Liver (tissue), 9 donors: ENCODE data around the gene PDZD8. TPM values are rescaled to one million over a fixed set of nuclear protein-coding genes. Genes with fewer than 3 reads are reported as not detected.

Source experiments
- DNase-seq: peaks from one replicate; pipeline ENCODE4 v3.0.0-alpha.2; 2017; ENCODE audit warnings: low spot score
- H3K27ac ChIP-seq, 2 donors: one replicate each; pipeline ENCODE4 v1.7.0; 2013; ENCODE audit warnings: inconsistent platforms in 2 of 2, low read length in 2 of 2, control low read depth in 1 of 2, low read depth in 1 of 2, mild to moderate bottlenecking in 1 of 2
- H3K27me3 ChIP-seq, 4 donors: one replicate each; pipeline versions ENCODE4 v1.6.1 to v1.7.0; 2013; ENCODE audit warnings: low read length in 3 of 4, inconsistent platforms in 1 of 4, mild to moderate bottlenecking in 1 of 4, moderate library complexity in 1 of 4; ENCODE audit not compliant: control insufficient read depth in 4 of 4, insufficient read depth in 4 of 4
- H3K36me3 ChIP-seq, 4 donors: one replicate each; pipeline versions ENCODE4 v1.6.1 to v1.7.0; 2013; ENCODE audit warnings: low read length in 3 of 4, mild to moderate bottlenecking in 3 of 4, low read depth in 1 of 4, moderate library complexity in 1 of 4; ENCODE audit not compliant: control insufficient read depth in 4 of 4, insufficient read depth in 3 of 4
- H3K4me1 ChIP-seq, 4 donors: one replicate each; pipeline versions ENCODE4 v1.6.1 to v1.7.0; 2013; ENCODE audit warnings: low read length in 3 of 4, mild to moderate bottlenecking in 3 of 4, moderate library complexity in 1 of 4; ENCODE audit not compliant: control insufficient read depth in 4 of 4, insufficient read depth in 4 of 4
- H3K4me3 ChIP-seq, 3 donors: one replicate each; pipeline versions ENCODE4 v1.6.1 to v1.7.0; 2013; ENCODE audit warnings: low read length in 3 of 3, control low read depth in 1 of 3, low read depth in 1 of 3, mild to moderate bottlenecking in 1 of 3
- H3K9ac ChIP-seq, 2 donors: one replicate each; pipeline ENCODE4 v1.7.0; 2013; ENCODE audit warnings: low read length in 2 of 2, mild to moderate bottlenecking in 2 of 2, moderate library complexity in 2 of 2, control low read depth in 1 of 2, low read depth in 1 of 2
- H3K9me3 ChIP-seq, 4 donors: one replicate each; pipeline versions ENCODE4 v1.6.1 to v1.7.0; 2013; ENCODE audit warnings: low read length in 3 of 4; ENCODE audit not compliant: control insufficient read depth in 4 of 4
- EGR1 ChIP-seq, 2 donors: IDR thresholded peaks; 2 replicates each; pipeline ENCODE4 v1.6.1; 2016 to 2018; ENCODE audit warnings: antibody characterized with exemption in 2 of 2, low read depth in 2 of 2
- FOXA1 ChIP-seq: IDR thresholded peaks from 2 replicates; pipeline ENCODE4 v1.6.1; 2016; ENCODE audit warnings: antibody characterized with exemption
- FOXA2 ChIP-seq: IDR thresholded peaks from 2 replicates; pipeline ENCODE4 v1.6.1; 2016; ENCODE audit warnings: antibody characterized with exemption
- GABPA ChIP-seq, 2 donors: IDR thresholded peaks in 1 of 2; conservative IDR thresholded peaks in 1 of 2; 2 replicates each; pipeline ENCODE4 v1.6.1; 2016; ENCODE audit warnings: antibody characterized with exemption in 2 of 2, mild to moderate bottlenecking in 1 of 2, moderate library complexity in 1 of 2
- HNF4A ChIP-seq, 2 donors: conservative IDR thresholded peaks; 2 replicates each; pipeline ENCODE4 v1.6.1; 2016; ENCODE audit warnings: antibody characterized with exemption in 2 of 2, mild to moderate bottlenecking in 2 of 2
- HNF4G ChIP-seq: IDR thresholded peaks from 2 replicates; pipeline ENCODE4 v1.6.1; 2016; ENCODE audit warnings: antibody characterized with exemption
- JUND ChIP-seq, 2 donors: IDR thresholded peaks; 2 replicates each; pipeline ENCODE4 v1.6.1; 2016; ENCODE audit warnings: antibody characterized with exemption in 2 of 2
- MAX ChIP-seq: IDR thresholded peaks from 2 replicates; pipeline ENCODE4 v1.6.1; 2016; ENCODE audit warnings: antibody characterized with exemption
- NR2F2 ChIP-seq: IDR thresholded peaks from 2 replicates; pipeline ENCODE4 v1.6.1; 2016; ENCODE audit warnings: antibody characterized with exemption
- RAD21 ChIP-seq, 2 donors: IDR thresholded peaks; 2 replicates each; pipeline ENCODE4 v1.6.1; 2016; ENCODE audit warnings: antibody characterized with exemption in 2 of 2, mild to moderate bottlenecking in 2 of 2
- REST ChIP-seq: IDR thresholded peaks from 2 replicates; pipeline ENCODE4 v1.6.1; 2016; ENCODE audit warnings: antibody characterized with exemption, mild to moderate bottlenecking
- RXRA ChIP-seq, 2 donors: IDR thresholded peaks; 2 replicates each; pipeline ENCODE4 v1.6.1; 2017 to 2018; ENCODE audit warnings: antibody characterized with exemption in 2 of 2, mild to moderate bottlenecking in 1 of 2
- SP1 ChIP-seq: IDR thresholded peaks from 2 replicates; pipeline ENCODE4 v1.6.1; 2018; ENCODE audit warnings: antibody characterized with exemption, mild to moderate bottlenecking
- TAF1 ChIP-seq: conservative IDR thresholded peaks from 2 replicates; pipeline ENCODE4 v1.6.1; 2016; ENCODE audit warnings: antibody characterized with exemption, mild to moderate bottlenecking
- ZBTB33 ChIP-seq: IDR thresholded peaks from 2 replicates; pipeline ENCODE4 v1.6.1; 2016; ENCODE audit warnings: antibody characterized with exemption
- WGBS: extraction: QIAGEN DNeasy Blood & Tissue Kit; methylation state at CpG from one replicate; pipeline ENCODE4 v1.1.7; 2013; 5-methylcytosine and 5-hydroxymethylcytosine counted together
- polyA plus RNA-seq, 2 donors: library from polyadenylated mRNA; stranded (reverse) in 1 of 2; unstranded in 1 of 2; fragments of 200-250 nt in 1 of 2; fragments of >200 nt in 1 of 2; fragmentation: Nextera tagmentation in 1 of 2; extraction: Ambion mirVana in 1 of 2; gene quantifications; one replicate each; pipeline versions ENCODE4 v1.2.1 to v1.2.3, GENCODE V29; 2013 to 2015
- total RNA-seq, 2 donors: library from RNA; depleted of rRNA; stranded (reverse); fragments of >200 nt; gene quantifications; one replicate each; pipeline ENCODE4 v1.2.3, GENCODE V29; 2014
- donor health status: healthy.
- donor health status: healthy.
- donor health status: healthy.
- donor health status: healthy.
- donor health status: healthy.

PDZD8 gene
- total and polyA plus RNA-seq, 4 donors, result 9.3 to 38.9 (median 15.1) TPM

- Histone ChIP-seq H3K9me3 (no peaks in the 10 kb centered on the region), H3K4me3 (no peak overlapping the region), H3K27me3 (no peaks in the 10 kb centered on the region), H3K4me1 (peaks cover 8 to 40% (median 22%) of the 10 kb centered on the region in 4 donors), H3K27ac (no peak overlapping the region), H3K9ac (no peak overlapping the region), H3K36me3 (peaks cover 0 to 2% (median 0%) of the 10 kb centered on the region in 4 donors)
- TF ChIP-seq REST (no peak), FOXA1 (no peak), RAD21 (IDR thresholded peaks at IDR 0.05) (no peak), SP1 (no peak), HNF4G (no peak), JUND (IDR thresholded peaks at IDR 0.05) (no peak), EGR1 (IDR thresholded peaks at IDR 0.05; ENCODE audit: low read depth in 2 of 2) (no peak), TAF1 (no peak), GABPA (IDR thresholded peaks at IDR 0.05 in 1 of 2, conservative IDR thresholded peaks at IDR 0.05 in 1 of 2) (no peak), RXRA (IDR thresholded peaks at IDR 0.05) (no peak), ZBTB33 (no peak), FOXA2 (no peak), HNF4A (conservative IDR thresholded peaks at IDR 0.05) (no peak)
- no peak for DNase-seq
Measured at GRCh38 chr10:117345143-117345542, 30.1 kb downstream of the PDZD8 start.

- no peak for DNase-seq
Measured at GRCh38 chr10:117342641-117343040, 32.6 kb downstream of the PDZD8 start.

More at GRCh38 chr10:117342641-117343040, 32.6 kb downstream of the PDZD8 start:
- H3K4me3 ChIP-seq, result no peak overlapping the region
- no peak overlapping the region for H3K9ac ChIP-seq
- peaks cover 7 to 49% (median 27%) of the 10 kb centered on the region in 4 donors for H3K4me1 ChIP-seq
- WGBS, result 78% methylated on average over 5 of the region's 5 CpGs
- H3K27ac ChIP-seq, result no peak overlapping the region
- no peaks in the 10 kb centered on the region for H3K9me3 ChIP-seq
- peaks cover 0 to 2% (median 0%) of the 10 kb centered on the region in 4 donors for H3K36me3 ChIP-seq
- TF ChIP-seq RXRA (IDR thresholded peaks at IDR 0.05), result no peak
- TF ChIP-seq FOXA1, result no peak
- TF ChIP-seq GABPA (IDR thresholded peaks at IDR 0.05 in 1 of 2, conservative IDR thresholded peaks at IDR 0.05 in 1 of 2), result no peak
- TF ChIP-seq HNF4G, result no peak
- TF ChIP-seq TAF1, result no peak
- no peak for TF ChIP-seq EGR1 (IDR thresholded peaks at IDR 0.05; ENCODE audit: low read depth in 2 of 2)
- no peak for TF ChIP-seq HNF4A (conservative IDR thresholded peaks at IDR 0.05)
- no peak for TF ChIP-seq NR2F2
- no peak for TF ChIP-seq MAX
- H3K27me3 ChIP-seq, result no peaks in the 10 kb centered on the region
